Activated B cell treated with CpG ODN at 0.5 μM for 24 hours (primary cell): ENCODE measurements around the gene TMEM220. TPM values are rescaled to one million over a fixed set of nuclear protein-coding genes. Genes with fewer than 3 reads are reported as not detected.

Experiments used
- ATAC-seq: fragments of 200-7000 bp; cut with Tn5 transposase; one replicate; pipeline ENCODE4 v1.10.0; 2021; ENCODE audit warnings: low read depth, mild to moderate bottlenecking, moderate library complexity
- CTCF ChIA-PET: fragments of 350-600 bp; sonication (Branson Sonifier 250); formaldehyde crosslinking; loops from one replicate; lab custom pipeline; 2021; ENCODE audit warnings: antibody characterized with exemption; lab: Charles Lee
- POLR2A ChIA-PET: fragments of 350-600 bp; sonication (Branson Sonifier 250); formaldehyde crosslinking; loops from one replicate; lab custom pipeline; 2021; ENCODE audit warnings: antibody characterized with exemption; lab: Charles Lee
- DNase-seq: peaks from one replicate; pipeline ENCODE4 v3.0.0; 2022
- H3K27ac Mint-ChIP-seq: one replicate; pipeline ENCODE4 v1.8.0; 2020; ENCODE audit warnings: mixed read lengths
- H3K27me3 Mint-ChIP-seq: one replicate; pipeline ENCODE4 v1.8.0; 2021; ENCODE audit warnings: mixed read lengths
- H3K36me3 Mint-ChIP-seq: one replicate; pipeline ENCODE4 v1.8.0; 2021; ENCODE audit warnings: low read depth, mixed read lengths
- H3K4me1 Mint-ChIP-seq: one replicate; pipeline ENCODE4 v1.8.0; 2021; ENCODE audit warnings: mixed read lengths
- H3K4me3 Mint-ChIP-seq: one replicate; pipeline ENCODE4 v1.8.0; 2020; ENCODE audit warnings: mild to moderate bottlenecking, mixed read lengths
- H3K9me3 Mint-ChIP-seq: one replicate; pipeline ENCODE4 v1.8.0; 2020; ENCODE audit warnings: mixed read lengths
- intact Hi-C: fragments of 100-400 bp; cut with micrococcal nuclease; formaldehyde crosslinking; loops from one replicate; pipeline ENCODE4 v1.15.1; 2024
- total RNA-seq: library from RNA; stranded (reverse); gene quantifications from 2 replicates; pipeline ENCODE4 v1.2.3, GENCODE V29; 2022
- TF ChIP-seq, protein P1 (sequence below): fragments of 200-600 bp; IDR thresholded peaks from one replicate; pipeline ENCODE4 v1.8.0; 2022; ENCODE audit warnings: antibody characterized with exemption, mild to moderate bottlenecking

The TMEM220 gene
- total RNA-seq, 1 donor from 2014 or later, result 1.6 TPM

- POLR2A ChIA-PET, result no interaction called here
- Mint-ChIP-seq H3K27me3 (no peaks in the 10 kb centered on the region), H3K4me3 (no peak overlapping the region), H3K27ac (no peak overlapping the region), H3K9me3 (no peaks in the 10 kb centered on the region), H3K36me3 (peaks cover 50% of the 10 kb centered on the region), H3K4me1 (no peaks in the 10 kb centered on the region)
- TF ChIP-seq, protein P1, sequence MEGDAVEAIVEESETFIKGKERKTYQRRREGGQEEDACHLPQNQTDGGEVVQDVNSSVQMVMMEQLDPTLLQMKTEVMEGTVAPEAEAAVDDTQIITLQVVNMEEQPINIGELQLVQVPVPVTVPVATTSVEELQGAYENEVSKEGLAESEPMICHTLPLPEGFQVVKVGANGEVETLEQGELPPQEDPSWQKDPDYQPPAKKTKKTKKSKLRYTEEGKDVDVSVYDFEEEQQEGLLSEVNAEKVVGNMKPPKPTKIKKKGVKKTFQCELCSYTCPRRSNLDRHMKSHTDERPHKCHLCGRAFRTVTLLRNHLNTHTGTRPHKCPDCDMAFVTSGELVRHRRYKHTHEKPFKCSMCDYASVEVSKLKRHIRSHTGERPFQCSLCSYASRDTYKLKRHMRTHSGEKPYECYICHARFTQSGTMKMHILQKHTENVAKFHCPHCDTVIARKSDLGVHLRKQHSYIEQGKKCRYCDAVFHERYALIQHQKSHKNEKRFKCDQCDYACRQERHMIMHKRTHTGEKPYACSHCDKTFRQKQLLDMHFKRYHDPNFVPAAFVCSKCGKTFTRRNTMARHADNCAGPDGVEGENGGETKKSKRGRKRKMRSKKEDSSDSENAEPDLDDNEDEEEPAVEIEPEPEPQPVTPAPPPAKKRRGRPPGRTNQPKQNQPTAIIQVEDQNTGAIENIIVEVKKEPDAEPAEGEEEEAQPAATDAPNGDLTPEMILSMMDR, result no peak
- CTCF ChIA-PET, result interaction anchor here (2.5 kb wide), 1 partner anchor 8 kb away, joined by 8 read pairs; no protein-coding TSS in a partner anchor
- no peak for ATAC-seq
- DNase-seq, result no peak
- intact Hi-C loops, result no loop called here
Measured at GRCh38 chr17:10674704-10675103, 55.1 kb downstream of the TMEM220 start.

GRCh38 chr17:10673312-10673711 is 56.5 kb downstream of the TMEM220 start:
- POLR2A ChIA-PET, result no interaction called here
- CTCF ChIA-PET, result no interaction called here
- Mint-ChIP-seq H3K9me3 (no peaks in the 10 kb centered on the region), H3K4me3 (no peak overlapping the region), H3K27me3 (no peaks in the 10 kb centered on the region), H3K27ac (no peak overlapping the region), H3K4me1 (no peaks in the 10 kb centered on the region), H3K36me3 (peaks cover 40% of the 10 kb centered on the region)
- intact Hi-C loops, result no loop called here
- no peak for DNase-seq
- no peak for ATAC-seq
- TF ChIP-seq, protein P1, result no peak

DNA sequence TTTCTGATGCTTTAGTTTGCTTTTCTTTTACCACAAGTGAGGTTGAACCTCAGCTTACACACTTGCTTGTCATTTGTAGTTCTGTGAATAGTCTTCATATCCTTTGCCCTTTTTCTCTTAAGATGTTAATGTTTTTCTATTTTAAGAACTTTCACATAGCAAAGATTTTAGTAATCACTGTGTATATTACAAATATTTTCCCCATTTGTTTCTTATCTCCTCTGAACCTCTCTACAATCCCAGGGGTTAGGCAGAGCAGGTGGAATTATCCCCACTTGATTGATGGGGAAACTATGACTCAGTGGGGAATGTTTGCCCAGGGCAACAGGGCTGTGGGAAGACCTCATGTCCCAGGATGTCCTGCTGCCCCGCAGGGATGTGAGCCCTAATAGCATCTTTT is 61.0 kb downstream of the TMEM220 start:
- no peak overlapping the region for H3K27ac Mint-ChIP-seq
- no peak for DNase-seq

GRCh38 chr17:10666906-10667305 is 62.9 kb downstream of the TMEM220 start:
- Mint-ChIP-seq H3K27ac (no peak overlapping the region), H3K36me3 (peaks cover 11% of the 10 kb centered on the region), H3K27me3 (no peaks in the 10 kb centered on the region), H3K9me3 (no peaks in the 10 kb centered on the region), H3K4me1 (no peaks in the 10 kb centered on the region), H3K4me3 (no peak overlapping the region)
- intact Hi-C loops, result no loop called here
- DNase-seq (no peak), ATAC-seq (no peak)
- ChIA-PET POLR2A (interaction anchor here (0.7 kb wide), 1 partner anchor 124 kb away, joined by 3 read pairs; no protein-coding TSS in a partner anchor), CTCF (no interaction called here)
- TF ChIP-seq, protein P1, result no peak

More for the DNA sequence above, 61.0 kb downstream of the TMEM220 start:
- POLR2A ChIA-PET, result no interaction called here
- Mint-ChIP-seq H3K27me3 (no peaks in the 10 kb centered on the region), H3K9me3 (no peaks in the 10 kb centered on the region), H3K36me3 (peaks cover 14% of the 10 kb centered on the region), H3K4me3 (no peak overlapping the region), H3K4me1 (no peaks in the 10 kb centered on the region)
- no peak for ATAC-seq
- CTCF ChIA-PET, result no interaction called here
- TF ChIP-seq, protein P1, result no peak
- intact Hi-C loops, result no loop called here

- no peak overlapping the region for H3K27ac Mint-ChIP-seq
- H3K4me3 Mint-ChIP-seq, result no peak overlapping the region
- H3K4me1 Mint-ChIP-seq, result no peaks in the 10 kb centered on the region
- intact Hi-C loops, result no loop called here
- H3K27me3 Mint-ChIP-seq, result no peaks in the 10 kb centered on the region
- peaks cover 19% of the 10 kb centered on the region for H3K36me3 Mint-ChIP-seq
- H3K9me3 Mint-ChIP-seq, result no peaks in the 10 kb centered on the region
- DNase-seq (no peak), ATAC-seq (no peak)
- ChIA-PET POLR2A (interaction anchor here (0.9 kb wide), 1 partner anchor 75 kb away, joined by 3 read pairs; no protein-coding TSS in a partner anchor), CTCF (interaction anchor here (0.6 to 1.6 kb wide), 2 partner anchors 18 to 180 kb away, joined by 3 to 5 read pairs; no protein-coding TSS in a partner anchor)
- TF ChIP-seq, protein P1, result no peak
Measured at GRCh38 chr17:10664571-10664970, 65.3 kb downstream of the TMEM220 start.

Other genes starting within 250 kb of the TMEM220 start
- not detected in 2 replicates for gene MYH1, start 211.5 kb downstream of the TMEM220 start, total RNA-seq
- gene MYH2, start 180.4 kb downstream of the TMEM220 start, total RNA-seq, result not detected in 2 replicates
- gene MYH3, start 72.7 kb downstream of the TMEM220 start, total RNA-seq, result 5.8 and 5.9 TPM in 2 replicates
- 27.9 and 33.3 TPM in 2 replicates for gene SCO1, start 32.5 kb downstream of the TMEM220 start, total RNA-seq
- gene ADPRM, start 32.4 kb downstream of the TMEM220 start, total RNA-seq, result 14.1 and 14.8 TPM in 2 replicates
- gene TMEM238L, start 74.1 kb upstream of the TMEM220 start, total RNA-seq, result not detected in 2 replicates
- gene PIRT, start 108.1 kb upstream of the TMEM220 start, total RNA-seq, result not detected in 2 replicates